GM23338 (cell line): Measurements from ENCODE around the gene COL18A1.

Experiments
- CREB1 ChIP-seq: fragments of 250-450 bp; sonication (Bioruptor Pico); IDR thresholded peaks from 2 replicates; pipeline ENCODE4 v1.5.0; 2020; ENCODE audit warnings: low read depth, mild to moderate bottlenecking, moderate library complexity
- CTCF ChIP-seq, 2 experiments: fragments of 200-600 bp in 1 of 2; sonication (generic) in 1 of 2; conservative IDR thresholded peaks; 2 replicates each; pipeline versions ENCODE4 v1.5.1 to v1.6.1; 2016 to 2017; ENCODE audit warnings: antibody characterized with exemption in 2 of 2, low read depth in 2 of 2, mild to moderate bottlenecking in 2 of 2, moderate library complexity in 1 of 2
- EZH2 ChIP-seq: fragments of 200-600 bp; sonication (generic); IDR thresholded peaks from one replicate; pipeline ENCODE4 v1.8.0; 2017; ENCODE audit warnings: antibody characterized with exemption, mild to moderate bottlenecking, low read depth; ENCODE audit not compliant: unreplicated experiment
- EZH2phosphoT487 ChIP-seq: fragments of 200-600 bp; sonication (generic); IDR thresholded peaks from one replicate; pipeline ENCODE4 v1.8.1; 2018; ENCODE audit warnings: antibody characterized with exemption; ENCODE audit not compliant: unreplicated experiment
- JUNB ChIP-seq: IDR thresholded peaks from one replicate; pipeline ENCODE4 v1.6.1; 2016; ENCODE audit warnings: antibody characterized with exemption; ENCODE audit not compliant: unreplicated experiment
- NANOG ChIP-seq: IDR thresholded peaks from 2 replicates; pipeline ENCODE4 v1.6.1; 2016; ENCODE audit warnings: antibody characterized with exemption, borderline replicate concordance
- POLR2AphosphoS5 ChIP-seq: IDR thresholded peaks from 2 replicates; pipeline ENCODE4 v1.6.1; 2016; ENCODE audit warnings: antibody characterized with exemption, low read depth
- REST ChIP-seq: IDR thresholded peaks from one replicate; pipeline ENCODE4 v1.6.1; 2018; ENCODE audit warnings: antibody characterized with exemption; ENCODE audit not compliant: unreplicated experiment
- ZNF331 ChIP-seq: fragments of 250-450 bp; sonication (Bioruptor Pico); IDR thresholded peaks from 2 replicates; pipeline ENCODE4 v1.5.0; 2020; ENCODE audit warnings: low read depth, mild to moderate bottlenecking, moderate library complexity

GRCh38 chr21:45379901-45380330 is 25.0 kb upstream of the COL18A1 start:
- no peak for TF ChIP-seq POLR2AphosphoS5
- no peak for TF ChIP-seq CTCF (conservative IDR thresholded peaks at IDR 0.05; ENCODE audit: low read depth in 2 of 2)
- TF ChIP-seq EZH2: no peak
- TF ChIP-seq CREB1 (CRISPR knock-in tag): no peak
- TF ChIP-seq ZNF331: no peak
- no peak for TF ChIP-seq EZH2phosphoT487
- TF ChIP-seq REST: no peak
- no peak for TF ChIP-seq JUNB
- TF ChIP-seq NANOG: no peak
